ENCODE data around the gene PARP12. TPM values are rescaled to one million over a fixed set of nuclear protein-coding genes. Genes with fewer than 3 reads are reported as not detected.

PARP12 gene
- polyA plus RNA-seq, 1 donor: 49.0 TPM

DNA sequence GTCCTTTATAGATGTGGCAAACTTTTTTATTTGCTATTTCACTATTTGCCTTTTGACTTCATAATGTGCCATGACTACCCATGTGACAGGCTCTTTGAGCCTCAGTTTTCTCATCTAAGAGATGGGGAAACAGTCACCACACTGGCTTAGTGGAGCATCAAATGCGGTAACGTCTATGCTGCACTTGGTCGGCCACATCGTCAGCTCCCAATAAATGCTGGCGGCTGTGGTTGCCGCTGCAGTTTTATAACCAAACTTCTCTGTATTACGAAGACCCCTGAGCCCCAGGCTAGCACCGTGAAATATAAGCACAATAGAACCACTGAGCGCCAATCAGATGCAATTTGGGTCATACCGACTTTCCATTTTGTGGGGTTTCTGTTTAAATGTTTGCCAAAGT is 56.2 kb downstream of the PARP12 start:
- Histone ChIP-seq H3K9me3 (ENCODE audit: control insufficient read depth, low read depth, low read length) (no peaks in the 10 kb centered on the region), H3K27me3 (ENCODE audit: control insufficient read depth, insufficient read depth, low read length) (no peaks in the 10 kb centered on the region), H3K27ac (ENCODE audit: low read length) (no peak overlapping the region), H3K36me3 (ENCODE audit: control insufficient read depth, insufficient read depth, low read length) (no peaks in the 10 kb centered on the region), H3K4me1 (ENCODE audit: control insufficient read depth, insufficient read depth, low read length) (no peaks in the 10 kb centered on the region), H3K4me3 (ENCODE audit: low read length) (no peak overlapping the region)
- DNase-seq: no peak
- WGBS (ENCODE audit: insufficient coverage, low lambda C conversion rate): no CpG with 5 or more reads among the region's 10 CpGs

DNA sequence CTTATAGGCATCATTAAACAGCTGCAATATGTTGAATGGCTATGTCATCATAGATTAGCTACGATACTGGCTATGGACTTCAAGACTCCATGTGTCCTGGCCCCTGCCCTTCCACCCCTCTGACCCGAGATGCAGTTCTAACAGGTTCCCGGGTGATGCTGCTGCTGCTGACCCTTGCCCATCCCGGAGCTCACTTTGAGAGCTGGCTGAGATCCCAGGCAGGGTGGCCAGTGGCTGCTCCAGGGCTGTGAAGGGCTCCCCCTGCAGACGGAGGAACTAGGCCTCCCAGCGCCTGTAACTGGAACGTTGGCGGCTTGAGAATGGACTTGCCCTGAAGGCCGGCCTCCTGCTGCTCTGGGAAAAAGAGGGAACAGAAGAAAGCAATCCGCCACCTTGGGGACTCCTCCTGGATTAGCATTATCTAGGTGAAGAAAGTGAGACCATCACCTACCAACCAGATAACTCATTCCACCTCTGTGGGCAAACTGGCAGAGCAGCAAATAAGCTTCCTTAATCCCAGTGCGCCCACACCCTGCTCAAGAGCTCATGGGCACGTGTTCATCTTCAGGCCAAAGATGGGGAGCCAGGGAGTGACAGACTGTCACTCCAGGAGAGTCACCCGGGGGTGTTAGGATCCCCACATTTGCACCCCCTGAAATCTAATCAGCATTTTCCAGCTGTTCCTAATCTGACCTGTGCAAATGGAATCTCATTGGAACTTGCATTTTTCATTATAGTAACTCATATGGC is 56.8 kb downstream of the PARP12 start:
- no peaks in the 10 kb centered on the region for H3K27me3 ChIP-seq (ENCODE audit: control insufficient read depth, insufficient read depth, low read length)
- H3K27ac ChIP-seq (ENCODE audit: low read length): no peak overlapping the region
- peak in 1 of 2 donors; percentile 22 for DNase-seq
- no CpG with 5 or more reads among the region's 13 CpGs for WGBS (ENCODE audit: insufficient coverage, low lambda C conversion rate)
- no peaks in the 10 kb centered on the region for H3K9me3 ChIP-seq (ENCODE audit: control insufficient read depth, low read depth, low read length)
- H3K36me3 ChIP-seq (ENCODE audit: control insufficient read depth, insufficient read depth, low read length): no peaks in the 10 kb centered on the region
- no peaks in the 10 kb centered on the region for H3K4me1 ChIP-seq (ENCODE audit: control insufficient read depth, insufficient read depth, low read length)
- no peak overlapping the region for H3K4me3 ChIP-seq (ENCODE audit: low read length)

- Histone ChIP-seq H3K27ac (ENCODE audit: low read length) (no peak overlapping the region), H3K9me3 (ENCODE audit: control insufficient read depth, low read depth, low read length) (no peaks in the 10 kb centered on the region)
- WGBS (ENCODE audit: insufficient coverage, low lambda C conversion rate): 80% methylated on average over 2 of the region's 7 CpGs
Observed at GRCh38 chr7:140005341-140005740, 57.4 kb downstream of the PARP12 start.

GRCh38 chr7:140004672-140005071 is 58.1 kb downstream of the PARP12 start:
- no CpG with 5 or more reads among the region's 6 CpGs for WGBS (ENCODE audit: insufficient coverage, low lambda C conversion rate)
- Histone ChIP-seq H3K36me3 (ENCODE audit: control insufficient read depth, insufficient read depth, low read length) (no peaks in the 10 kb centered on the region), H3K27me3 (ENCODE audit: control insufficient read depth, insufficient read depth, low read length) (no peaks in the 10 kb centered on the region), H3K4me3 (ENCODE audit: low read length) (no peak overlapping the region), H3K4me1 (ENCODE audit: control insufficient read depth, insufficient read depth, low read length) (no peaks in the 10 kb centered on the region), H3K9me3 (ENCODE audit: control insufficient read depth, low read depth, low read length) (no peaks in the 10 kb centered on the region), H3K27ac (ENCODE audit: low read length) (no peak overlapping the region)
- no peak for DNase-seq

More at GRCh38 chr7:140005341-140005740, 57.4 kb downstream of the PARP12 start:
- H3K4me1 ChIP-seq (ENCODE audit: control insufficient read depth, insufficient read depth, low read length): no peaks in the 10 kb centered on the region
- no peak overlapping the region for H3K4me3 ChIP-seq (ENCODE audit: low read length)
- DNase-seq: no peak
- H3K27me3 ChIP-seq (ENCODE audit: control insufficient read depth, insufficient read depth, low read length): no peaks in the 10 kb centered on the region
- no peaks in the 10 kb centered on the region for H3K36me3 ChIP-seq (ENCODE audit: control insufficient read depth, insufficient read depth, low read length)

GRCh38 chr7:140003913-140004382 is 58.8 kb downstream of the PARP12 start:
- peak in 1 of 2 donors; percentile 20 for DNase-seq
- H3K27ac ChIP-seq (ENCODE audit: low read length): no peak overlapping the region
- H3K4me3 ChIP-seq (ENCODE audit: low read length): no peak overlapping the region
- H3K36me3 ChIP-seq (ENCODE audit: control insufficient read depth, insufficient read depth, low read length): no peaks in the 10 kb centered on the region
- H3K27me3 ChIP-seq (ENCODE audit: control insufficient read depth, insufficient read depth, low read length): no peaks in the 10 kb centered on the region
- no peaks in the 10 kb centered on the region for H3K4me1 ChIP-seq (ENCODE audit: control insufficient read depth, insufficient read depth, low read length)
- 100% methylated on average over 1 of the region's 9 CpGs for WGBS (ENCODE audit: insufficient coverage, low lambda C conversion rate)
- no peaks in the 10 kb centered on the region for H3K9me3 ChIP-seq (ENCODE audit: control insufficient read depth, low read depth, low read length)

DNA sequence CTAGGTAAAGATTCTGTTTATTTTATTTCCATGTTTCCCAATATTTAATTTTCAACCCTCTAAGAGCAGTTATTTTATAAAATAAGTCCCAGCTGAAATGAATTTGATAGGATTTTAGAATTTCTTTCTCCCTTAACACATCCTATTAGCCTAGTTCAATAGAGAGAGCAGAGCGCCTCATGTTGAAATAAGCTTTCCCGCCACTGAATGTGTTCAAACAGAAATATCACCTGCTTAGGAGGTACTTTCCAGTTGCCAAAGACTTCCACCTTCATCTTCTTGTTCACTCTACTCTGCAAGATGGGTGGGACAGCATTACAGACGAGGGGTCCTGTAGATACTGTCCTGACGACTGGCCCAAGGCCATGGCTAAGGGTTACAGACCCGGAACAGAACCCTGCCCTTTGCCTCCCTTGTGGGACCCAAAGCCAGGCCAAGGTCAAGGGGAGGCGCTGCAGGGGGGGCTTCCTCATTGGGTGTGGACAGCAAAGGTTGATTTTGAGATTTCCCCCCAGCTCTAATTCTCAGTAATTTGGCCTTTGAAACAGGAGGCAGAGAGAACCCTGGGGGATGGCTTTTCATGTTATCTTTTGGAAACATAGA is 62.0 kb downstream of the PARP12 start:
- H3K4me1 ChIP-seq (ENCODE audit: control insufficient read depth, insufficient read depth, low read length): no peaks in the 10 kb centered on the region
- H3K36me3 ChIP-seq (ENCODE audit: control insufficient read depth, insufficient read depth, low read length): no peaks in the 10 kb centered on the region
- H3K27ac ChIP-seq (ENCODE audit: low read length): no peak overlapping the region
- H3K27me3 ChIP-seq (ENCODE audit: control insufficient read depth, insufficient read depth, low read length): peaks cover 2% of the 10 kb centered on the region
- DNase-seq: no peak
- H3K9me3 ChIP-seq (ENCODE audit: control insufficient read depth, low read depth, low read length): no peaks in the 10 kb centered on the region
- H3K4me3 ChIP-seq (ENCODE audit: low read length): no peak overlapping the region
- WGBS (ENCODE audit: insufficient coverage, low lambda C conversion rate): no CpG with 5 or more reads among the region's 6 CpGs

- Histone ChIP-seq H3K36me3 (ENCODE audit: control insufficient read depth, insufficient read depth, low read length) (no peaks in the 10 kb centered on the region), H3K4me3 (ENCODE audit: low read length) (no peak overlapping the region), H3K27ac (ENCODE audit: low read length) (no peak overlapping the region), H3K9me3 (ENCODE audit: control insufficient read depth, low read depth, low read length) (no peaks in the 10 kb centered on the region), H3K27me3 (ENCODE audit: control insufficient read depth, insufficient read depth, low read length) (peaks cover 2% of the 10 kb centered on the region), H3K4me1 (ENCODE audit: control insufficient read depth, insufficient read depth, low read length) (no peaks in the 10 kb centered on the region)
- no peak for DNase-seq
- WGBS (ENCODE audit: insufficient coverage, low lambda C conversion rate): 100% methylated on average over 1 of the region's 6 CpGs
Observed at GRCh38 chr7:139999516-139999915, 63.2 kb downstream of the PARP12 start.

DNA sequence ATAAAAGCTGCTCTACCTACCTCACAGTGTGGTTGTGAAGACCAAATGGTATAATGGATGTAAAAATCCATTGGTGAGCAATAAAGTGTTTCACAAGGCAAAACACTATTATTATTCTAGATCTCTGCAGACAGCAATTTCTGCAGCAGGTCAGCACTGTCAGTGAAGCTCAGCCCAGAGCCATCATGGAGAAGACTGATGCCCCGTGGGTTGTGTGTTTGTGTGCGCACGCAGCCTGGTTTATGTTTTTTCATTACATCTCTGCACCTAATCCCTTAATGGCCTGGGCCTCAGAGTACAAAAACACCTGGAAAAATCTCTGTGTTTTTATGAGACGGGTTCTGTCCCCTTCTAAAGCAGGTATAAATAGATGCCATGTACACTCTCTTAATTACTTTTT is 64.2 kb downstream of the PARP12 start:
- Histone ChIP-seq H3K4me3 (ENCODE audit: low read length) (no peak overlapping the region), H3K9me3 (ENCODE audit: control insufficient read depth, low read depth, low read length) (no peaks in the 10 kb centered on the region), H3K27me3 (ENCODE audit: control insufficient read depth, insufficient read depth, low read length) (peaks cover 2% of the 10 kb centered on the region), H3K36me3 (ENCODE audit: control insufficient read depth, insufficient read depth, low read length) (no peaks in the 10 kb centered on the region), H3K27ac (ENCODE audit: low read length) (no peak overlapping the region), H3K4me1 (ENCODE audit: control insufficient read depth, insufficient read depth, low read length) (no peaks in the 10 kb centered on the region)
- WGBS (ENCODE audit: insufficient coverage, low lambda C conversion rate): no CpG with 5 or more reads among the region's 4 CpGs
- no peak for DNase-seq

DNA sequence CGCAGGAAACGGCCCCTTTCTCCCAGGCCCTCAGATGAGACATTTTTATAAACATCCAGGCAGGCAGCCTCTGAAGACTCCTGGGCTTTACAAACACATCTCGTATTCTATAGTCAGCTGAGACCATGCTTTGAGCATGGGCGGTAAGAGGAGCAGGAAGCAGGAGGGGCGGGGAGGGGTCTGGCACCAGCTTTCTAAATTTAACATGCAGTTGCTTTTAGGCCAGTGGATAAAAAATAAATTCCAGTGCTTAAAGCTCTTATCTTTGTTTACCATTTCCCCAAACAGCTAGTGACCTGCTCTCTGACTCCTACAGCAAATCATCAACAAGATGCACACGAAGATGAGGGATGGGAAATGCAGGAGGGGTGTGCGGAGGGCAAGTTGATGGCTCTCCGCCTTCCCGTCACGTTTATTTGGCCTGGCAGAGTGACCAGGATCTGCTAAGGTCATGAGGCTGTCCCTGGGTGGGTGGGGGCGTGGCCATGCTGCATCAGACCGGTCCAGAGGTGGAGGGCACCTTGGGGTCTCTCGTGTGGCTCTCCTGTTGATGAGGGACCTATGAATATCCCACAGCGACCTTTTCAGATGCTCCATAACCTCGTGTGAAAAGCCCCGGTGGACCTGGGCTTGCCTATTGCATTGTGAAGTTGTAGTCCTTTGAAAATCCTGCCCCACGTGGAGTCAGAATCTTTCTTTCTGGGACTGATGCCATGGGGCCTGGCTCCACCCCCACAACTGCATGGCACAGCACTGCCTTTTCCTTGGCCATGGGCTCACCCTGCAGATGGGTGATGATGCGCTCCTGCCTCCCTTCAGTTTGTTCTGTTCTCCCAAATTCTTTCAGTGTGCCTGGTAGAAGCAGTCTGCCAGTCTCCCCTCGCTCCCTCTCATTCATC is 67.5 kb downstream of the PARP12 start:
- Histone ChIP-seq H3K36me3 (ENCODE audit: control insufficient read depth, insufficient read depth, low read length) (no peaks in the 10 kb centered on the region), H3K27me3 (ENCODE audit: control insufficient read depth, insufficient read depth, low read length) (peaks cover 2% of the 10 kb centered on the region), H3K27ac (ENCODE audit: low read length) (no peak overlapping the region), H3K9me3 (ENCODE audit: control insufficient read depth, low read depth, low read length) (no peaks in the 10 kb centered on the region), H3K4me3 (ENCODE audit: low read length) (no peak overlapping the region), H3K4me1 (ENCODE audit: control insufficient read depth, insufficient read depth, low read length) (no peaks in the 10 kb centered on the region)
- peak in 1 of 2 donors; percentile 22 for DNase-seq
- no CpG with 5 or more reads among the region's 19 CpGs for WGBS (ENCODE audit: insufficient coverage, low lambda C conversion rate)

GRCh38 chr7:139994356-139994755 is 68.4 kb downstream of the PARP12 start:
- DNase-seq: no peak
- Histone ChIP-seq H3K27ac (ENCODE audit: low read length) (no peak overlapping the region), H3K9me3 (ENCODE audit: control insufficient read depth, low read depth, low read length) (no peaks in the 10 kb centered on the region), H3K27me3 (ENCODE audit: control insufficient read depth, insufficient read depth, low read length) (peaks cover 2% of the 10 kb centered on the region), H3K36me3 (ENCODE audit: control insufficient read depth, insufficient read depth, low read length) (no peaks in the 10 kb centered on the region), H3K4me3 (ENCODE audit: low read length) (no peak overlapping the region), H3K4me1 (ENCODE audit: control insufficient read depth, insufficient read depth, low read length) (no peaks in the 10 kb centered on the region)
- no CpG with 5 or more reads among the region's 1 CpG for WGBS (ENCODE audit: insufficient coverage, low lambda C conversion rate)
